ENCODE measurements around the gene CFD.

CFD gene

GRCh38 chr19:912181-913079 lies 53.0 kb downstream of the CFD start:
- DNase-seq: peak; percentile 54
